Measurements from ENCODE around the gene PTPRM. TPM values are rescaled to one million over a fixed set of nuclear protein-coding genes. Genes with fewer than 3 reads are reported as not detected.

Gene PTPRM
- total and polyA plus RNA-seq, 2 of the 4 experiments (the other 2 are of a cell fraction) = 28.3 to 51.2 TPM

GRCh38 chr18:7927119-7927518 is 360.0 kb downstream of the PTPRM start:
- ChIA-PET POLR2A (ENCODE audit: unreplicated experiment) (no interaction called here), CTCF (interaction anchor here (0.7 to 0.8 kb wide), 2 partner anchors 11 to 26 kb away, joined by 3 read pairs; no protein-coding TSS in a partner anchor)
- Histone ChIP-seq H4K20me1 (ENCODE audit: insufficient read depth, low read length) (no peaks in the 10 kb centered on the region), H3K56ac (ENCODE audit: extremely low read depth, insufficient read depth, low read length) (no peak overlapping the region), H4K8ac (ENCODE audit: low read depth in 2 of 2, low read length in 2 of 2) (no peak overlapping the region), H4K91ac (ENCODE audit: insufficient read depth, low read depth, low read length) (no peak overlapping the region), H3K27ac (ENCODE audit: insufficient read depth, low read length) (no peak overlapping the region), H3K4ac (ENCODE audit: low read depth, low read length) (no peak overlapping the region), H2AK5ac (ENCODE audit: low read depth, low read length) (no peak overlapping the region), H3K14ac (replicated peaks; ENCODE audit: low read depth, low read length) (no peak overlapping the region), H3K4me1 (ENCODE audit: control insufficient read depth, insufficient read depth, low read length) (peaks cover 9% of the 10 kb centered on the region), H2BK5ac (ENCODE audit: low read depth, low read length, poor library complexity, severe bottlenecking) (no peak overlapping the region), H3K4me3 (ENCODE audit: insufficient read depth, low read depth, low read length) (no peak overlapping the region), H3K27me3 (ENCODE audit: control insufficient read depth, insufficient read depth, low read length) (no peaks in the 10 kb centered on the region), H2BK20ac (ENCODE audit: low read depth, low read length) (no peak overlapping the region), H2BK15ac (ENCODE audit: low read depth, low read length) (no peak overlapping the region), H3K9me1 (ENCODE audit: insufficient read depth, low read length) (peaks cover 11% of the 10 kb centered on the region), H2BK120ac (ENCODE audit: low read depth, low read length) (no peak overlapping the region), H4K5ac (ENCODE audit: low read depth, low read length) (peak overlapping the region; percentile 80; the same call in 1 of the 2 replicates), H3K36me3 (ENCODE audit: control insufficient read depth, insufficient read depth, low read length) (peaks cover 3% of the 10 kb centered on the region), H3K79me1 (ENCODE audit: low read depth in 1 of 2, low read length in 2 of 2) (peaks cover 3 to 8% of the 10 kb centered on the region in 2 experiments; a peak in 2 of 4 replicates), H3K4me2 (ENCODE audit: low read depth, low read length) (no peak overlapping the region), H2AFZ (replicated peaks; ENCODE audit: low read length, poor library complexity) (no peak overlapping the region), H3K23ac (ENCODE audit: low read depth, low read length) (no peak overlapping the region), H3K18ac (ENCODE audit: low read depth, low read length) (no peak overlapping the region), H3K9me3 (ENCODE audit: control insufficient read depth, insufficient read depth, low read length) (no peaks in the 10 kb centered on the region), H2AK9ac (replicated peaks; ENCODE audit: low read depth, low read length, poor library complexity) (no peak overlapping the region), H3K9ac (ENCODE audit: low read depth, low read length) (no peak overlapping the region)
- no TSS peak for BruUV-seq (replicated peaks)
- ATAC-seq (ENCODE audit: low read depth) = peak; percentile 57; the same call in 1 of the 2 replicates
- in situ Hi-C loops (cut with MboI; ENCODE audit: low sequenced_read_pairs) = no loop called here
- no peak for TF ChIP-seq RAD21 (IDR thresholded peaks at IDR 0.05; ENCODE audit: low read length)
- no peak for TF ChIP-seq SMC3 (IDR thresholded peaks at IDR 0.05; ENCODE audit: low read depth, low read length)
- TF ChIP-seq CEBPB (IDR thresholded peaks at IDR 0.05; ENCODE audit: low read depth, low read length) = no peak
- no peak for TF ChIP-seq RFX5 (IDR thresholded peaks at IDR 0.05; ENCODE audit: low read depth, low read length)
- TF ChIP-seq ELK1 (IDR thresholded peaks at IDR 0.05; ENCODE audit: borderline replicate concordance, low read depth, low read length) = no peak
- no peak for TF ChIP-seq MXI1 (IDR thresholded peaks at IDR 0.05; ENCODE audit: borderline replicate concordance, low read depth, low read length)
- TF ChIP-seq CHD1 (IDR thresholded peaks at IDR 0.05; ENCODE audit: low read depth, low read length) = no peak
- no peak for TF ChIP-seq CTCF (conservative IDR thresholded peaks at IDR 0.05; ENCODE audit: low read depth, low read length)
- intact Hi-C loops (cut with micrococcal nuclease) = no loop called here
- no CpG with 5 or more reads among the region's 2 CpGs for WGBS, 2 experiments (ENCODE audit: extremely low coverage in 2 of 2, insufficient read length in 1 of 2)
- dilution Hi-C loops (cut with HindIII; ENCODE audit: low sequenced_read_pairs, unreplicated experiment) = no loop called here
- DNase-seq = peak; percentile 45
